Measurements from ENCODE around the gene ANKRD22.

ANKRD22 gene

DNA sequence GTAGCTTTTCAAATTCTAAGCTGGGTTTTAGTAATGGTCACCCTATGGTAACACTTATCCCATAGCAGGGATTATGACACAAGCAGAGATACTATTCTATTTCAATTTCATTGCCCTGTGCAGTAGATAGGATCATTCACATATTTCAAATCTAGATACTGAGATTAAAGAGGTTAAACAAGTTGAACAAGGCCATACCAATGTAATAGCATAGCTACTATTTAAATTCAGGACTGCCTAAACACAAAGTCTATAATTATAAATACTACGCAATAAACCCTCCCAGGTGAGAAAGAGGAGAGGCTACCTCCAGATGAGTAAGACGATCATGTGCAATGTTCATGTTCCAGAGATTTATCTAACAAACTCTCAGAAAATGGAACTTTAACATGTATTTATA, 48.0 kb downstream of the ANKRD22 start:
- no peak for DNase-seq (ENCODE audit: low read depth in 1 of 2, low spot score in 1 of 2)

DNA sequence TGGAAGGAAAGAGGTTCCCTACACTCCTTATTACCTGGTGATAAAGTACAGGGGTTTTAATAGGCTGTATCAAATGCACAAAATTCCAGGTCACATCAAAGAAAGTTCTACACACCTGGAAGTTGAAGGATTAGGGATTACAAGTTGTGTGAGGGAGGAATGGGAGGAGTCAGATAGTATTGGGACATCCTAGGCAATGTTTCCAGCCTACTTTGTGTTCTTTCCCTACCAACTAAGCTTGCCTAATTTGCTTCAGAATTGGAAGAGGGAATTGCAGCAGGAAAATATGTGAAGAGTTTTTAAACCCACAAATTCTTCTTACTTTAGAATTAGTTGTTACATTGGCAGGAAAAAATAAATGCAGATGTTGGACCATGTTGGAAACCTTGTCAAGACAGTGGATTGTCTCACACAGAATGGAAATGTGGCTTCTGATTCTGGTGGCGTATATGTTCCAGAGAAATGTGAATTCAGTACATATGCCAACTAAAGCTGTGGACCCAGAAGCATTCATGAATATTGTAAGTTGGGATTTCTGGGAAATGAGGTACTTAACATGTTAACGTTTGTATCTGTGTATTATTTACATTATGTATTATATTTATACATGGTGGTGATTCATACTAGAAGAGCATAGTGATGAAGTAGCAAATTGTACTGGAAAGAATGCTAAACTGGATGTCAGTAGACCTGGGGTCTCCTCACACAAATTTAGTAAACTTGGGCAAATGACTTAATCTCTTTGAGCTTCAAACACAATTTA, 48.9 kb downstream of the ANKRD22 start, which contains the start of gene LIPM:
LIPM (plus strand) TSS at position 208 of the 763 bp plus-strand sequence; CDS start at position 375, 167 bp downstream.
- no peak for DNase-seq (ENCODE audit: low read depth in 1 of 2, low spot score in 1 of 2)

- DNase-seq (ENCODE audit: low read depth in 1 of 2, low spot score in 1 of 2) = no peak
Measured at GRCh38 chr10:88800152-88801125, 51.2 kb downstream of the ANKRD22 start.

DNA sequence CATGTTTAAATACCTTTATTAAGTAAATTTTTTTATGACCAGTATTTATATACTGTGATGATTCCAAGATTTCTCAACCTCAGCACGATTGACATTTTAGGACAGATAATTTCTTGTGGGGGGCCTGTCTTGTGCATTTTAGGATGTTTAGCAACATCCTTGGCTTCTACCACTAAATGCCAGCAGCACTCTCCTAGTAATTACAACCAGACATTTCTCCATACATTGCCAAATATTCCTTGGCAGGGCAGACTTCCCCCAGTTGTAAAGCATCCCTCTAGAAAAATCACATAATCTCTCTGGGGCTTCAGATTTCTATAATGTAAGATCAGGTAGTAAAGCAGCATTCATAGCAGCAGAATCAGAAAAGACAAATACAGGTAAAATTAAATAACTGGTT, 56.9 kb downstream of the ANKRD22 start:
- DNase-seq (ENCODE audit: low read depth in 1 of 2, low spot score in 1 of 2) = no peak

GRCh38 chr10:88793712-88794299, 57.8 kb downstream of the ANKRD22 start:
- no peak for DNase-seq (ENCODE audit: low read depth in 1 of 2, low spot score in 1 of 2)

DNA sequence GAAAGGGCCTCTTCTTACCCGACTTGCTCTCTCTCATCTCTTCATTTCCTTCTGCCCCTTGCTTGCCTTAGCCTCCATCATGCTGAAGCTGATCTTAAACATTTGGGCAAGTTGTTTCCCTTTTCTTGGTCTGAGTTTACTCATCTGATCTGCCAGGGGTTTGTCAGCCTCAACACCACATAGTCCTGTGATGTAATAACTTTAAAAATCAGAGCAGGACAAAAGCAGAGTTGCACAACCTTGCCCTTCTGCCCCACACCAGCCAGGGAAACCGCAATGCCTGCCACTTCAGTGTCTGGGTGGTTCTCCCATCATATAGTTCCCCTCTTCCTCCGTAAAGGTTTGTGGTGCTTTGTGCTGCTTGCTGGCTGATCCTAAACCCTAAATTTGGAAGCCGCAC, 59.0 kb downstream of the ANKRD22 start:
- DNase-seq (ENCODE audit: low read depth in 1 of 2, low spot score in 1 of 2) = no peak

DNA sequence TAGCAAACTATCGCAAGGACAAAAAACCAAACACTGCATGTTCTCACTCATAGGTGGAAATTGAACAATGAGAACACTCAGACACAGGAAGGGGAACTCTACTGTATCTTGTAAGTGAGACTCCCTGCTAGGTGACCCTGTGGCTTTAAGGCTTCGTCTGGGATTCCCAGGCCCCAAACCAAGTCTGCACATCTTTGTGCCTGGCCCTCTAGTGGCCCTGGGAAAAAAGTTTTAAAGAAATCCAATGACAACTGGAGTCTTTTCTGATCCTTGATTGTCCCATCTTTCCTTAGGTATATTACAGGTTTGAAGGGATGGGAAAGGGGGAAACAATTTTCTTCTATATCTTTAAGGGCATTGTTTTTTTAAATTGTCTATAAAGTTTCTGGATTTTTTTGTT, 59.7 kb downstream of the ANKRD22 start:
- no peak for DNase-seq (ENCODE audit: low read depth in 1 of 2, low spot score in 1 of 2)

- no peak for DNase-seq (ENCODE audit: low read depth in 1 of 2, low spot score in 1 of 2)
Measured at GRCh38 chr10:88788924-88789323, 62.7 kb downstream of the ANKRD22 start.

- DNase-seq (ENCODE audit: low read depth in 1 of 2, low spot score in 1 of 2) = no peak
Measured at GRCh38 chr10:88787463-88787862, 64.2 kb downstream of the ANKRD22 start.

GRCh38 chr10:88786032-88786770, 65.4 kb downstream of the ANKRD22 start:
- DNase-seq (ENCODE audit: low read depth in 1 of 2, low spot score in 1 of 2) = no peak

GRCh38 chr10:88783724-88784123, 67.9 kb downstream of the ANKRD22 start:
- DNase-seq (ENCODE audit: low read depth in 1 of 2, low spot score in 1 of 2) = no peak

DNA sequence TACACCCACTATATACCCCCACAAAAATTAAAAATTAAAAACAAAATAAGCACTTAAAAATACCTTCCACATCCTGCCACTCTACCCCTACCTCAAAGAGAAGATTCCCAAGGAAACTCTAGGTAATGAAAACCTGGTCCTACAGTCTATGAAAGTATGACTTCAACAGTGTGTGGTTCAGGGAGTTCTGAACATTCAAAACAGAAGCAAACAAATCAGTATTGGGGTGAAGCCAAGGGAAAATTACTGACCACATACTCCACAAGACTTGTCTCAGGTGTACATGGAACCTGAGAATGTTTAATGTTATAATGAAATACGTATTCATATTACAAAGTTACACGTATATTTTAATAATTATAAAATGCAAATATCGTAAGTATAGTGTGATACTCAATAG, 69.4 kb downstream of the ANKRD22 start:
- DNase-seq (ENCODE audit: low read depth in 1 of 2, low spot score in 1 of 2) = no peak

GRCh38 chr10:88781206-88781605, 70.4 kb downstream of the ANKRD22 start:
- DNase-seq (ENCODE audit: low read depth in 1 of 2, low spot score in 1 of 2) = no peak
